ENCODE data around the gene ID2.

DNA sequence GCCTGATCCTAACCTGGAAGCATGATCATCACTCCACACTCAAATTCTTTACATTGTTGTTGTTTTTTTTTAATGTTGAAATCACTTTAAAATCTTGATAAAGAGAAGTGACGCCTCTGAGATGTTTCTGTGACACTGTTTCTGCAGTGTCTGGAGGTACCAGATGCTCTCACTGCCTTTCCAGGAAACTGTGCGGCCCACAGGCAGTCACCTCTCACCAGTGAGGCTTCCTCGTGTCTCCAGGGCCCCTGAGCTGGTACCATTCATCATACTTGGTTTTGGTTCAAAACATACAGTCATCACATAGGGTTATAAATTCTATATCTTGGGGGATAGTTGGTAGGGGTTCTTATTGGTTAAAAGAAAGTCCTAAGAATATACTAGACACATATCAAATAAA lies 10.1 kb upstream of the ID2 start:
- TF ChIP-seq ZNF146 (tag by site-specific recombination; IDR thresholded peaks at IDR 0.05) = no peak
- no peak for TF ChIP-seq ZNF140 (tag by site-specific recombination; IDR thresholded peaks at IDR 0.05)
- TF ChIP-seq, protein P1, sequence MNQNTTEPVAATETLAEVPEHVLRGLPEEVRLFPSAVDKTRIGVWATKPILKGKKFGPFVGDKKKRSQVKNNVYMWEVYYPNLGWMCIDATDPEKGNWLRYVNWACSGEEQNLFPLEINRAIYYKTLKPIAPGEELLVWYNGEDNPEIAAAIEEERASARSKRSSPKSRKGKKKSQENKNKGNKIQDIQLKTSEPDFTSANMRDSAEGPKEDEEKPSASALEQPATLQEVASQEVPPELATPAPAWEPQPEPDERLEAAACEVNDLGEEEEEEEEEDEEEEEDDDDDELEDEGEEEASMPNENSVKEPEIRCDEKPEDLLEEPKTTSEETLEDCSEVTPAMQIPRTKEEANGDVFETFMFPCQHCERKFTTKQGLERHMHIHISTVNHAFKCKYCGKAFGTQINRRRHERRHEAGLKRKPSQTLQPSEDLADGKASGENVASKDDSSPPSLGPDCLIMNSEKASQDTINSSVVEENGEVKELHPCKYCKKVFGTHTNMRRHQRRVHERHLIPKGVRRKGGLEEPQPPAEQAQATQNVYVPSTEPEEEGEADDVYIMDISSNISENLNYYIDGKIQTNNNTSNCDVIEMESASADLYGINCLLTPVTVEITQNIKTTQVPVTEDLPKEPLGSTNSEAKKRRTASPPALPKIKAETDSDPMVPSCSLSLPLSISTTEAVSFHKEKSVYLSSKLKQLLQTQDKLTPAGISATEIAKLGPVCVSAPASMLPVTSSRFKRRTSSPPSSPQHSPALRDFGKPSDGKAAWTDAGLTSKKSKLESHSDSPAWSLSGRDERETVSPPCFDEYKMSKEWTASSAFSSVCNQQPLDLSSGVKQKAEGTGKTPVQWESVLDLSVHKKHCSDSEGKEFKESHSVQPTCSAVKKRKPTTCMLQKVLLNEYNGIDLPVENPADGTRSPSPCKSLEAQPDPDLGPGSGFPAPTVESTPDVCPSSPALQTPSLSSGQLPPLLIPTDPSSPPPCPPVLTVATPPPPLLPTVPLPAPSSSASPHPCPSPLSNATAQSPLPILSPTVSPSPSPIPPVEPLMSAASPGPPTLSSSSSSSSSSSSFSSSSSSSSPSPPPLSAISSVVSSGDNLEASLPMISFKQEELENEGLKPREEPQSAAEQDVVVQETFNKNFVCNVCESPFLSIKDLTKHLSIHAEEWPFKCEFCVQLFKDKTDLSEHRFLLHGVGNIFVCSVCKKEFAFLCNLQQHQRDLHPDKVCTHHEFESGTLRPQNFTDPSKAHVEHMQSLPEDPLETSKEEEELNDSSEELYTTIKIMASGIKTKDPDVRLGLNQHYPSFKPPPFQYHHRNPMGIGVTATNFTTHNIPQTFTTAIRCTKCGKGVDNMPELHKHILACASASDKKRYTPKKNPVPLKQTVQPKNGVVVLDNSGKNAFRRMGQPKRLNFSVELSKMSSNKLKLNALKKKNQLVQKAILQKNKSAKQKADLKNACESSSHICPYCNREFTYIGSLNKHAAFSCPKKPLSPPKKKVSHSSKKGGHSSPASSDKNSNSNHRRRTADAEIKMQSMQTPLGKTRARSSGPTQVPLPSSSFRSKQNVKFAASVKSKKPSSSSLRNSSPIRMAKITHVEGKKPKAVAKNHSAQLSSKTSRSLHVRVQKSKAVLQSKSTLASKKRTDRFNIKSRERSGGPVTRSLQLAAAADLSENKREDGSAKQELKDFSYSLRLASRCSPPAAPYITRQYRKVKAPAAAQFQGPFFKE (tag by site-specific recombination; IDR thresholded peaks at IDR 0.05; ENCODE audit: borderline replicate concordance) = no peak
- TF ChIP-seq ZSCAN30 (tag by site-specific recombination; IDR thresholded peaks at IDR 0.05) = no peak
- no peak for TF ChIP-seq ZNF785 (tag by site-specific recombination; IDR thresholded peaks at IDR 0.05)
- TF ChIP-seq REPIN1 (tag by site-specific recombination; IDR thresholded peaks at IDR 0.05; ENCODE audit: low read depth) = no peak
- no peak for TF ChIP-seq ZNF558 (tag by site-specific recombination; IDR thresholded peaks at IDR 0.05)
- TF ChIP-seq, protein P2, sequence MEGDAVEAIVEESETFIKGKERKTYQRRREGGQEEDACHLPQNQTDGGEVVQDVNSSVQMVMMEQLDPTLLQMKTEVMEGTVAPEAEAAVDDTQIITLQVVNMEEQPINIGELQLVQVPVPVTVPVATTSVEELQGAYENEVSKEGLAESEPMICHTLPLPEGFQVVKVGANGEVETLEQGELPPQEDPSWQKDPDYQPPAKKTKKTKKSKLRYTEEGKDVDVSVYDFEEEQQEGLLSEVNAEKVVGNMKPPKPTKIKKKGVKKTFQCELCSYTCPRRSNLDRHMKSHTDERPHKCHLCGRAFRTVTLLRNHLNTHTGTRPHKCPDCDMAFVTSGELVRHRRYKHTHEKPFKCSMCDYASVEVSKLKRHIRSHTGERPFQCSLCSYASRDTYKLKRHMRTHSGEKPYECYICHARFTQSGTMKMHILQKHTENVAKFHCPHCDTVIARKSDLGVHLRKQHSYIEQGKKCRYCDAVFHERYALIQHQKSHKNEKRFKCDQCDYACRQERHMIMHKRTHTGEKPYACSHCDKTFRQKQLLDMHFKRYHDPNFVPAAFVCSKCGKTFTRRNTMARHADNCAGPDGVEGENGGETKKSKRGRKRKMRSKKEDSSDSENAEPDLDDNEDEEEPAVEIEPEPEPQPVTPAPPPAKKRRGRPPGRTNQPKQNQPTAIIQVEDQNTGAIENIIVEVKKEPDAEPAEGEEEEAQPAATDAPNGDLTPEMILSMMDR (tag by site-specific recombination; IDR thresholded peaks at IDR 0.05) = no peak
- TF ChIP-seq ZNF121 (tag by site-specific recombination; IDR thresholded peaks at IDR 0.05) = no peak
- no peak for TF ChIP-seq RBAK (tag by site-specific recombination; IDR thresholded peaks at IDR 0.05)
- TF ChIP-seq ZNF426 (tag by site-specific recombination; IDR thresholded peaks at IDR 0.05) = no peak
- no peak for TF ChIP-seq ZNF274 (IDR thresholded peaks at IDR 0.05; ENCODE audit: low read length)
- no peak for TF ChIP-seq ZNF274 (tag by site-specific recombination; IDR thresholded peaks at IDR 0.05; ENCODE audit: borderline replicate concordance)
